Activated CD4-positive, alpha-beta memory T cell treated with anti-CD3 and anti-CD28 coated beads for 36 hours (primary cell): ENCODE measurements around the gene ARHGAP8. TPM values are rescaled to one million over a fixed set of nuclear protein-coding genes. Genes with fewer than 3 reads are reported as not detected.

Source experiments
- CTCF ChIA-PET: fragments of 350-600 bp; sonication (Branson Sonifier 250); formaldehyde crosslinking; loops from one replicate; lab custom pipeline; 2021; ENCODE audit warnings: antibody characterized with exemption, inconsistent platforms; lab: Charles Lee
- POLR2A ChIA-PET: fragments of 350-600 bp; sonication (Branson Sonifier 250); formaldehyde crosslinking; loops from one replicate; lab custom pipeline; 2021; ENCODE audit warnings: antibody characterized with exemption; lab: Charles Lee
- DNase-seq: peaks from one replicate; pipeline ENCODE4 v3.0.0-alpha.2; 2020
- H3K27ac Mint-ChIP-seq: one replicate; pipeline ENCODE4 v1.8.0; 2021; ENCODE audit warnings: mixed read lengths
- H3K27me3 Mint-ChIP-seq: one replicate; pipeline ENCODE4 v1.8.0; 2021; ENCODE audit warnings: mixed read lengths
- H3K36me3 Mint-ChIP-seq: one replicate; pipeline ENCODE4 v1.8.0; 2021; ENCODE audit warnings: mixed read lengths
- H3K4me1 Mint-ChIP-seq: one replicate; pipeline ENCODE4 v1.8.0; 2021; ENCODE audit warnings: low read depth, mixed read lengths
- H3K4me3 Mint-ChIP-seq: one replicate; pipeline ENCODE4 v1.8.0; 2021; ENCODE audit warnings: mild to moderate bottlenecking, mixed read lengths
- H3K9me3 Mint-ChIP-seq: one replicate; pipeline ENCODE4 v1.8.0; 2021; ENCODE audit warnings: mixed read lengths
- intact Hi-C: fragments of 100-400 bp; cut with micrococcal nuclease; formaldehyde crosslinking; loops from one replicate; pipeline ENCODE4 v1.15.1; 2023
- total RNA-seq, 2 experiments: library from RNA; stranded (reverse); gene quantifications; one replicate each; pipeline ENCODE4 v1.2.3, GENCODE V29; 2021

Gene ARHGAP8
- total RNA-seq, 2 experiments from 2014 or later, result 0.73 to 0.88 TPM

DNA sequence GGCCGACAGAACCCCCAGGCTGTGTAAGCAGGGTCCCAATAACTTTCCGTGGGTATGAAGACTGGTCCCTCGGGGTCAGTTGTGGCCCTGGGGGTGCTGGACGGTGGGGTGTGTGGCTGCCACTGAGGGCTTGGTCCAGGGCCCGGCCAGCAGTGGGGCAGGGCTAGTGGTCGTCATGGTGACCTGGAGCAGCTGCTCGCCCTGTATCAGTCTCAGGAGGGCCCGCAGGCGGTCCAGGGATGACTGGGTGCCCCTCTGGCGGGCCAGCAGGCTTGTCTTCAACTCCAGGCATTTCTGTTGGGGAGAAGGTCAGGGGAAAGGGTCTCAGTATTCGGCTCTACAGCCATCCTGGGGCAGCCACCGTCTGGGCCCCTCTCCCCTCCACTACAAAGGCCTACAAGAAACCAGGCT lies 130.6 kb downstream of the ARHGAP8 start:
- no peak overlapping the region for H3K27ac Mint-ChIP-seq
- H3K36me3 Mint-ChIP-seq, result no peaks in the 10 kb centered on the region
- POLR2A ChIA-PET, result no interaction called here
- H3K4me3 Mint-ChIP-seq, result no peak overlapping the region
- no peaks in the 10 kb centered on the region for H3K27me3 Mint-ChIP-seq
- H3K9me3 Mint-ChIP-seq, result no peaks in the 10 kb centered on the region
- CTCF ChIA-PET, result no interaction called here
- DNase-seq, result no peak
- no peaks in the 10 kb centered on the region for H3K4me1 Mint-ChIP-seq
- intact Hi-C loops, result no loop called here

DNA sequence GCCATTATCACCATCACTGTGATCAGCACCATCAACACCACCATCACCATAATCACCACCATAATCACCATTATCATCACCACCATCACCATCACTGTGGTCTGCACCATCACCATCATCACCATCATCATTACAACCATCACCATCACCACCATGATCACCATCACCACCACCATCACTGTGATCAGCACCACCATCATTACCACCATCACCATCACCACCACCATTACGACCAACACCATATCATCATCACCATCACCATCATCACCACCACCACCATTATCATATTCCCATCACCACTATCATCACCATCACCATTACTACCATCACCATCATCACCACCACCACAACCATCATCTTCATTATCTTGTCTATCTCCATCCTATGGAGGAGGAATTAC lies 132.2 kb downstream of the ARHGAP8 start:
- no peaks in the 10 kb centered on the region for H3K9me3 Mint-ChIP-seq
- no peaks in the 10 kb centered on the region for H3K27me3 Mint-ChIP-seq
- POLR2A ChIA-PET, result no interaction called here
- H3K4me3 Mint-ChIP-seq, result no peak overlapping the region
- CTCF ChIA-PET, result no interaction called here
- intact Hi-C loops, result no loop called here
- no peak overlapping the region for H3K27ac Mint-ChIP-seq
- DNase-seq, result no peak
- H3K36me3 Mint-ChIP-seq, result no peaks in the 10 kb centered on the region
- no peaks in the 10 kb centered on the region for H3K4me1 Mint-ChIP-seq

DNA sequence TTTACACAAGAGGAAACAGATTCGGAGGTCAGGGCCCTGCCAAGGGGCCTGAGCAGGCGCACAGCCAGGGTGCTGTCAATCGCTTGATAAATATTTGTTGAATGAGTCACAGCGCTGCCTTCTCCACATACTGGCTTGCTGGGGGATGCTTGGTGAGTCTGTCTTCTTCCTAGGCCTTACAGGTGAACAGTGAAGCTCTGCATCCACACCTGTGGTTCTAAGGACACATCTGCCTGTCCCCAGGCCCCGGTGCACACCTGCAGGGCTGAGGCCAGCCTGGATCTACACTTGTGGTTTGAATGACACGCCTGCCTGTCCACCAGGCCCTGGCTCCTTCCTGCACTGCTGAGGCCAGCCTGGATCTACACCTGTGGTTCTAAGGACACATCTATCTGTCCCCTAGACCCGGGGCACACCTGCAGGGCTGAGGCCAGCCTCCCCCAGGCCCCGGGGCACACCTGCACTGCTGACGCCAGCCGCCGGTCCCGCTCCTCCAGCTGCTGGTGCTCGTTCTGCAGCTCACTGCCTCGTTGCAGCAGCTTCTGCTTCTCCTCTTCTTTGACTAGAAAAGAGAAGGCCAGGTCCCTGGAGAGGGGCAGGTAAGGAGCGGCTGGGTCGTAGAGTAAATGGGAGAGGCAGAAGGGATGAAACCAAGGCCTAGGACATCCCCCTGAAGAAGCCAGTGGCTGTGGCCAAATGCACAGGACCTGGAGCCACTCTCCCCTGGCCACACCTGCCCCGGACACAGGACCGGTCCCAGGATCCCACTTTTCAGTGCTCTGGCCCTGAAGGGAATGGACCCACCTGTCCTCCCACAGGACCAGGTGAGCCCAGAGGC lies 132.8 kb downstream of the ARHGAP8 start:
- CTCF ChIA-PET, result no interaction called here
- DNase-seq, result no peak

DNA sequence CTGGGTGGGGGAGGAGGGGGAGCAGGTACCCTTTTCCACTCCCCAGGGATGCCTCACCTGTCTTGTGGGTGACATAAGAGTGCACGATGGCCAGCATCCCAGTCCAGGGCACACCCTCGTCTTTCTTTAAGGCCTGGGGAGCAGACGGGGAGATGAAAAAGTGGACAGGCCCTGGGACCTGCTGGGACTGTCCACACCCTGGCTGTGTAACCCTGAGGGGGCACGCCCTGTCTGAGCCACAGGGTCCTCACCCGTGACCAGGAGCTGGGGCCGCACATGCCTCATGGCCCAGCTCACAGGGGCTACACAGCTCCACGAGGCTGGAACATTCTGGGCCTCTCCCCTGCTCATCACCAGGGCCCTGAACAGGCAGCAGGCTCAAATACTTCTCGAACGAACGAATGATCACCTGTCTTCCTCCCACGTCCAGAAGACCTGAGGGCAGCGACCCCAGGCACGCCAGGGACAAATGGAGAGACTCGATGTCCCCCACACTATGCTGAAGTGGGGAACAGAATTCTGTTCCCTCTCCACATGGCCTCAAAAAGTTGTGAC lies 133.5 kb downstream of the ARHGAP8 start:
- Mint-ChIP-seq H3K27me3 (no peaks in the 10 kb centered on the region), H3K36me3 (no peaks in the 10 kb centered on the region), H3K4me3 (no peak overlapping the region), H3K4me1 (no peaks in the 10 kb centered on the region), H3K27ac (no peak overlapping the region), H3K9me3 (no peaks in the 10 kb centered on the region)
- no peak for DNase-seq
- intact Hi-C loops, result no loop called here
- CTCF ChIA-PET, result no interaction called here
- POLR2A ChIA-PET, result no interaction called here

More for the DNA sequence above, 132.8 kb downstream of the ARHGAP8 start:
- H3K27ac Mint-ChIP-seq, result no peak overlapping the region
- POLR2A ChIA-PET, result no interaction called here
- no peak overlapping the region for H3K4me3 Mint-ChIP-seq
- no peaks in the 10 kb centered on the region for H3K36me3 Mint-ChIP-seq
- no peaks in the 10 kb centered on the region for H3K4me1 Mint-ChIP-seq
- intact Hi-C loops, result no loop called here
- no peaks in the 10 kb centered on the region for H3K9me3 Mint-ChIP-seq
- H3K27me3 Mint-ChIP-seq, result no peaks in the 10 kb centered on the region

DNA sequence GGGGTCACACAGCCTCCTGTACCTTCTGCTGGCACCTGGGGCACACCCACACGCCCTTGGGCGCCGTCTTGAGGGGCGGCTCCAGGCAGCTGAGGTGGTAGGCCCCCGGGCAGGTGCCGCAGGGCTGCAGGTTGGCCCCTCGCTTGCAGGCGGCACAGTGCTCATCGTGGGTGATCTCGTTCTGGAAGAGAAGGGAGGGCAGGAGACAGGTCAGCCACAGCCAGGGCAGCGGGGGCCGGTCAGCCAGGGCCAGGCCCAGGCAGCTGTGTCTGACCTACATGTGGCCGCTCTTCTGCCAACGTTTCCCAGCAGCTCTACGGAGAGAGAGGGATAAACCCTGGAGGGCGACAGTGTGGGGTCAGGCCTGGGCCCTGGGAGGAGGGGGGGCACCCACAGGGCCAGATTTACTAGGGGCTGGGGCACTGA lies 135.6 kb downstream of the ARHGAP8 start:
- ChIA-PET CTCF (interaction anchor here (0.6 kb wide), 1 partner anchor 17 kb away, joined by 3 read pairs; no protein-coding TSS in a partner anchor), POLR2A (no interaction called here)
- Mint-ChIP-seq H3K4me3 (no peak overlapping the region), H3K36me3 (no peaks in the 10 kb centered on the region), H3K4me1 (no peaks in the 10 kb centered on the region), H3K27ac (no peak overlapping the region), H3K9me3 (no peaks in the 10 kb centered on the region), H3K27me3 (no peaks in the 10 kb centered on the region)
- intact Hi-C loops, result no loop called here
- DNase-seq, result no peak

DNA sequence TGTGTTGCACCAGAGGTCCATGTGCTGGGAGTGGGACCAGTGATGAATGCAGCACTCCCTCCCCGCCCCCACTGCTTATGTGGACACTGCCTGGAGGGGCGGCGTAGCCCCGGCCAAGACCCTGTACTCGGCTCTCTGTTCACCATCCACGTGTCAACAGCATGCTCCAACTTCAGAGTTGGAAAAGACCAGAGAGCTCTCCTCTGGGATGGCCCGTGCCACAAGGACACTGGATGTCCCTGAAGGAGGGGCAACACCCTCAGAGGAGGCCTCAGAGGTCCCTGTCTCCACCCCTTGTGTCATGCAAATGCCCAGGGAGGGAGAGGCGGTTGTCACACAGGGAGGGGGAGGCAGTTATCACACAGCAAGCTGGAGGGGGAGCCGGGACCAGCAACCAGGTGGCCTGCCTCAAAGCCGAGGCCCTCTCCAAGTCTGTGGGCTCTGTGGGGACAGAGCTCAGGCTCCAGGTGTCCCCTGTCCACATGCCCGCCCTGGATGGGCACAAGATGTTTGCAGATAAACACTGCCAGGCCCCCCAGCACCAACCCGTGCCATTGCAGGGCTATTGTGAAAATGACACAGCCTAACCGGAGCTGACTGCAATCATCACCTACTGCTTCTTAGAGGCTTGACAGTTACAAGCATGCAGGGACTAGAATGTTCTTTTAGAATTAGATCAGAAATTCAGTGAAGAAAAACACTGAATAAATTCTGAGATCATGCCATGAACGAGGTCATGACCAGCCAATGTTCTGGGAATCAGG lies 136.3 kb downstream of the ARHGAP8 start:
- ChIA-PET CTCF (no interaction called here), POLR2A (no interaction called here)
- H3K36me3 Mint-ChIP-seq, result no peaks in the 10 kb centered on the region
- H3K4me1 Mint-ChIP-seq, result no peaks in the 10 kb centered on the region
- H3K4me3 Mint-ChIP-seq, result no peak overlapping the region
- H3K9me3 Mint-ChIP-seq, result no peaks in the 10 kb centered on the region
- H3K27me3 Mint-ChIP-seq, result no peaks in the 10 kb centered on the region
- intact Hi-C loops, result no loop called here
- no peak overlapping the region for H3K27ac Mint-ChIP-seq
- no peak for DNase-seq

DNA sequence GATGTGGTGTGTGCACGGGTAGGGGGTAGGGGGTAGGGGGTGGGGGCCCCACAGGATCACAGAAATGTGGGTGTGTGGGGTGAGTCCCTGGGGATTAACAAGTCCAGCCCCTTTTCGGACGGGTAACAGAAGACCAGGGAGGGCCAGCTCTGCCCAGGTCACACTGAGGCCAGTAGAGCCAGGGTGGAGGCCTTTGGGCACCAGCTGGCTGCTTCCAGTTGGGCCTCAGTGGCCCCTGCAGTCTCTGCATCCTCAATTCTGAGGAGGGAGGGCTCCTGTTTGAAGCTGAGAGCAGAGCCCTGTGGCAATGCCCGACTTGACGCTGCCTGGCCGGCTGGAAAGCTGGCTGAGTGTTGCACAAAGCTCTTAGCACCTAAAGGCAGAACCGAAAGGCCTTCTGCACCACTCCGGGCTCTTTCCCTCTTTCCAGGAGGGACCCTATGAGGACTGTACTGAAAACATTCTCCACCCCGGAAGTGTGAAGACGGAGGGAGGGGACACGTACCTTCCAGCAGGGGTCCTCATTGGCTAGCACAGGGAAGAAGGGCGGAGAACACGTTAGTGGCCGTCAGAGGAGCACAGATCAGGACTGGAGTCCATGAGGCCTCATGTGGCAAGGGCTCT lies 137.0 kb downstream of the ARHGAP8 start:
- H3K27me3 Mint-ChIP-seq, result peaks cover 2% of the 10 kb centered on the region
- H3K36me3 Mint-ChIP-seq, result no peaks in the 10 kb centered on the region
- intact Hi-C loops, result no loop called here
- DNase-seq, result no peak
- H3K4me3 Mint-ChIP-seq, result no peak overlapping the region
- CTCF ChIA-PET, result no interaction called here
- POLR2A ChIA-PET, result no interaction called here
- no peaks in the 10 kb centered on the region for H3K4me1 Mint-ChIP-seq
- H3K27ac Mint-ChIP-seq, result no peak overlapping the region
- no peaks in the 10 kb centered on the region for H3K9me3 Mint-ChIP-seq

DNA sequence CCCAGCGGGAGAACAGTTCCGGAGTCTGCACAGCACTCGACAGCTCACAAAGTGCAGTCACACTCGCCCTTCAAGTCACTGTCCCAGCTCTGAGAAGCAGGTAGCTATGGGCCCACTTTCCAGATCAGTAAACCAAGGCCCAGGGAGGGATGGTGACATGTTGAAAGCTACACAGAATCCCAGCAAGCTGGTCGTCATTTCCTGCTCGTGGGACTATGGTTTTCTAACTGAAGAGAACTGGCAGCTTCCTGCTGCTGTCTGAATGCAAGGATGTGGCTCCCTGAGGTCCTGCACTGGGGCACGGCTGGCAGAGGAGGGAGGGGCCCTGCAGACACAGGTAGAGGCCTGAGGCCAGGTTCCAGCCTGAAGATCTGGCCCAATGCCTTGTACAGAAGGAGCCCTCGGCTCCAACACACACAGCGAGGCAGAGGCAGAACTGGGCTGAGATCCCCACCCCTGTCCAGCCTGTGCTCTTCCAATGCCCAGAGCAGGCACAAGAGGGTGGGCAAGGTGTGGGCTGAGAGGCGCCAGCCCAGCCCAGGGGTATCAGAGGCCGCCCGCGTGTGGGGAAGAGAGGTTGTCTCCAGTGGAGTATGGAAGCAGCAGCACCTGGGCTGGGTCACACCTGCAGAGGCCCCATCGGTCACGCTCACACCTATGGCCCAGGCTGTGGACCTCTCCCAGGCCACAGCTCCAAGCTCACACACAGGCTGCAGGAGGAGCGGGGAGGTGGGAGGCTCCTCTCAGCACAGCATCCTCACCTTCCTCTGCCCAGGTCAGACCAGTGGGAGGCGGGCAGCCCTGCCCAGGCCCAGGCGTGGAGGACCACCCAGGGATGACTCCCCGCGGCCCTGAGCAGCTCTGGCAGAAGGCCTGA lies 138.3 kb downstream of the ARHGAP8 start:
- Mint-ChIP-seq H3K9me3 (no peaks in the 10 kb centered on the region), H3K27ac (no peak overlapping the region), H3K4me3 (no peak overlapping the region), H3K4me1 (no peaks in the 10 kb centered on the region), H3K36me3 (no peaks in the 10 kb centered on the region), H3K27me3 (peaks cover 2% of the 10 kb centered on the region)
- CTCF ChIA-PET, result no interaction called here
- POLR2A ChIA-PET, result no interaction called here
- intact Hi-C loops, result no loop called here
- no peak for DNase-seq

DNA sequence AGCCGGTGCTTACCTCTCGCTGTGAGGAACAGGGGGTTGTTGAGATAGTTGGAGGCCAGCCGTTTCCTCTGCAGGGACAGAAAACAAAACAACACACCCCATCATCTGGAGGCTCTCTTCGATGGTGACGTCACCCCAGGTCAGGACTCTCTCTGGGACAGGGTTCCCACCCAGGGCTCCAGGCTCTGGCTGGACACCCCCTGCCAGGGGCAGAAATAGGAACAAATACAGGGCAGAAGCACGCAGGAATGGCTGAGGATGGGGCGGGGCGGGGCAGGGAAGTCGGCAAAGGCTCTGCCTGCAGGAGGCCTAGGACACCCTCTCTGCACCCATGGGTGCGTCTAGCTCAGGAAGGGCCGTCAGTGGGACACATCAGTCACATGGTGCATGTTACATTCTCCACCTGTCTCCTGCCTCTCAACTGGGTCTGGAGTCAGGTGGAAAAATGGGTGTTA lies 138.9 kb downstream of the ARHGAP8 start:
- ChIA-PET POLR2A (no interaction called here), CTCF (no interaction called here)
- no peak for DNase-seq
- H3K27me3 Mint-ChIP-seq, result peaks cover 2% of the 10 kb centered on the region
- H3K36me3 Mint-ChIP-seq, result no peaks in the 10 kb centered on the region
- H3K4me1 Mint-ChIP-seq, result no peaks in the 10 kb centered on the region
- no peak overlapping the region for H3K4me3 Mint-ChIP-seq
- H3K27ac Mint-ChIP-seq, result no peak overlapping the region
- intact Hi-C loops, result no loop called here
- H3K9me3 Mint-ChIP-seq, result no peaks in the 10 kb centered on the region

DNA sequence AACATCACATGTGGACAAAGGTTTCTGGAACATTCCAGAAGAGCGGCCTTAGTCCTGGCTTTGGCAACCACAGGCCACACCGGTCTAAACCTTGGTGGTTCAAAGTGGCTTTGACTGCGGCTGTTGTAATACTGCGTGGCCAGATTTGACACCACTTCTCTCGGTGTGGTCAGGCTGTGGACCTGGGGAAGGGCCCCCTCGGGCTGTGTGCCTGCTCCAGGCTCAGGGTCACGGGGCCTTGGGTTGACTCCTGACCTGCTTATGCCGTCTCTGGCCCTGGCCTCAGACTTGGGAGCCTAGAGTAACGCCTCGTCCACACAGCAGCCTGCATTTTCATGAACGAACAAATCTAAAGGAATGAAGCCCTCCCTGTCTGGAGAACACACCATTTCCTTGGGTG lies 139.4 kb downstream of the ARHGAP8 start:
- no peak overlapping the region for H3K27ac Mint-ChIP-seq

DNA sequence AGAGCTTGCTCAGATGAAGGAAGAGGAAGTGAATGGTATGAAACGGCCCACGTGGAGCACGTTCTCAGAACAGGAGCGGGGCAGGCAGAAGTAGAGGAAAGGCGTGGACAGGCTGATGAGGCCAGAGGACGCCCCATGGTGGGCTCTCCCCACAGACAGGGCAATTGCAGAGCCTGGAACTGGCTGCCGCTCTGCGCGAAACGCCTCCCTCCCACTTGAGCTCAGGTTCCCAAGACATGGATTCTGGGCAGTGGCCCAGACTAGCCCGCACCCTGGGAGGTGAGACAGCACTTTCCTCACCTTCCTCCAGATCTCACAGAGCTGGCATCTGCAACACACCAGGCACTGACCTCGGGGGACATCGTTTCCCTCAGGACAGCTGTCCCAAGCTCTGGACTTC lies 139.9 kb downstream of the ARHGAP8 start:
- no peak for DNase-seq
- intact Hi-C loops, result no loop called here
- Mint-ChIP-seq H3K36me3 (no peaks in the 10 kb centered on the region), H3K9me3 (no peaks in the 10 kb centered on the region), H3K4me3 (no peak overlapping the region), H3K27ac (no peak overlapping the region), H3K4me1 (no peaks in the 10 kb centered on the region), H3K27me3 (peaks cover 2% of the 10 kb centered on the region)
- ChIA-PET POLR2A (no interaction called here), CTCF (no interaction called here)

More for the DNA sequence above, 139.4 kb downstream of the ARHGAP8 start:
- no peak for DNase-seq
- ChIA-PET CTCF (no interaction called here), POLR2A (no interaction called here)
- intact Hi-C loops, result no loop called here
- Mint-ChIP-seq H3K4me3 (no peak overlapping the region), H3K4me1 (no peaks in the 10 kb centered on the region), H3K36me3 (no peaks in the 10 kb centered on the region), H3K27me3 (peaks cover 2% of the 10 kb centered on the region), H3K9me3 (no peaks in the 10 kb centered on the region)
